Measurements from ENCODE around the gene EDC4. TPM values are rescaled to one million over a fixed set of nuclear protein-coding genes. Genes with fewer than 3 reads are reported as not detected.
"Not testable (repeated sequence)": the region's sequence is repeated elsewhere in the genome, so short reads cannot be mapped to it uniquely, and the experiment has no call there.

Gene EDC4
- total RNA-seq, 1 donor from 2014 or later, result 43.8 TPM

- intact Hi-C loops (cut with DNase I), result loop anchor here (2.0 kb wide), 1 partner anchor 16 kb away; no protein-coding TSS in a partner anchor
- peak; percentile 98 for DNase-seq (ENCODE audit: low spot score)
Measured at GRCh38 chr16:67846320-67847063, 26.4 kb upstream of the EDC4 start, which contains the start of gene NUTF2. TSS of gene NUTF2 (plus strand) at chr16:67846933. CDS start at chr16:67865131, 18,198 bp downstream.

GRCh38 chr16:67847064-67847861, 25.6 kb upstream of the EDC4 start, which contains the start of gene CENPT:
TSS of gene CENPT (minus strand) at chr16:67847693. CDS start at chr16:67833859, 13,834 bp downstream.
- intact Hi-C loops (cut with DNase I), result loop anchor here (2.0 kb wide), 1 partner anchor 16 kb away; no protein-coding TSS in a partner anchor
- no peak for DNase-seq (ENCODE audit: low spot score)

DNA sequence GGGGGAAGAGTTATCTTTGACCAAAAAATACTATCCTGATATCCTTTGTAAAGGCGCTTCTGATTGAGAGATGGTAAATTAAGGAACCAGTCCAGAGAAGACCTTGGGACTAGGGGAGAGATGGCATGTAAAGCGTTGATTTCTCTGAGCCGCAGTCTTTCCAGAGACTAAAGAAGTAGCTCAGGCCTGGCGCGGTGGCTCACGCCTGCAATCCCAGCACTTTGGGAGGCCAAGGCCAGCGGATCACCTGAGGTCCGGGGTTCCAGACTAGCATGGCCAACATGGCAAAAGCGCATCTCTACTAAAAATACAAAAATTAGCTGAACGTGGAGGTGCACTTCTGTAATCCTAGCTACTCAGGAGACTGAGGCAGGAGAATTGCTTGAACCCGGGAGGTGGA, 24.7 kb upstream of the EDC4 start:
- intact Hi-C loops (cut with DNase I), result no loop called here
- DNase-seq (ENCODE audit: low spot score), result no peak

DNA sequence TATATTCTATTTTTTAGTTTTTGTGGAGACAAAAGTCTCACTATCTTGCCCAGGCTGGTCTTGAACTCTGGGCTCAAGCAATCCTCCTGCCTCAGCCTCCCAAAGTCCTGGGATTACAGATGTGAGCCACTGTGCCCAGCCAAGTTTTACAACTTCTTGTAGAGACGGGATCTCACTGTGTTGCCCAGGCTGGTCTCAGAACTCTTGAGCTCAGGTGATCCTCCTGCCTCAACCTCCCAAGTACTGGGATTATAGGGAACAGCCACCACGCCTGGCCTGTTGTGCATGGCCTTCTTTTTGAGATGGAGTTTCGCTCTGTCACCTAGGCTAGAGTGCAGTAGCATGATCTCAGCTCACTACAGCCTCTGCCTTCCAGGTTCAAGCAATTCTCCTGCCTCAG, 19.2 kb upstream of the EDC4 start:
- intact Hi-C loops (cut with DNase I), result no loop called here
- DNase-seq (ENCODE audit: low spot score), result no peak

DNA sequence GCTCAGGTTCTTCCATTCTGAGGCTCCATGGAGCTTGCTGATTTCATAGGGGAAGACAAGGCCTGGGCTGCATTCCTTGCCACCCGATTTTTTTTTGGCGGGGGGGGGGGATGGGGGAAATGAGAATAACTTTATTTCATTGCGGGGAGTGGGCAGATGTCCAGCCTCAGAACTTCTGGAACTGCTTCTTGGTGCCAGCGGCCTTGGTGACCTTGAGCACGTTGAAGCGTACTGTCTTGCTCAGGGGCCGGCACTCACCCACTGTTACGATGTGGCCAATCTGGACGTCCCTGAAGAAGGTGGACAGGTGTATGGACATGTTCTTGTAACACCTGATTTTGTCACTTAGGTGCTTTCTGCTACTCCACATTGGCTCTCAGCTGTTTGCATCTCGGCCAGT, 17.1 kb upstream of the EDC4 start:
- intact Hi-C loops (cut with DNase I), result no loop called here
- DNase-seq (ENCODE audit: low spot score), result no peak

GRCh38 chr16:67856927-67857546, 15.8 kb upstream of the EDC4 start:
- intact Hi-C loops (cut with DNase I), result no loop called here
- DNase-seq (ENCODE audit: low spot score), result no peak

- DNase-seq (ENCODE audit: low spot score), result peak; percentile 79
- intact Hi-C loops (cut with DNase I), result no loop called here
Measured at GRCh38 chr16:67857547-67858233, 15.2 kb upstream of the EDC4 start.

- no peak for DNase-seq (ENCODE audit: low spot score)
- intact Hi-C loops (cut with DNase I), result no loop called here
Measured at GRCh38 chr16:67858500-67858899, 14.4 kb upstream of the EDC4 start.

GRCh38 chr16:67860589-67861398, 12.1 kb upstream of the EDC4 start:
- no peak for DNase-seq (ENCODE audit: low spot score)
- intact Hi-C loops (cut with DNase I), result no loop called here

GRCh38 chr16:67861877-67862276, 11.0 kb upstream of the EDC4 start:
- intact Hi-C loops (cut with DNase I), result loop anchor here (2.0 kb wide), 1 partner anchor 15 kb away; the partner anchor contains the start of genes CENPT and NUTF2
- no peak for DNase-seq (ENCODE audit: low spot score)

GRCh38 chr16:67862623-67863583, 9.9 kb upstream of the EDC4 start:
- intact Hi-C loops (cut with DNase I), result loop anchor here (2.0 kb wide), 1 partner anchor 16 kb away; the partner anchor contains the start of genes CENPT and NUTF2
- peak; percentile 93 for DNase-seq (ENCODE audit: low spot score)

DNA sequence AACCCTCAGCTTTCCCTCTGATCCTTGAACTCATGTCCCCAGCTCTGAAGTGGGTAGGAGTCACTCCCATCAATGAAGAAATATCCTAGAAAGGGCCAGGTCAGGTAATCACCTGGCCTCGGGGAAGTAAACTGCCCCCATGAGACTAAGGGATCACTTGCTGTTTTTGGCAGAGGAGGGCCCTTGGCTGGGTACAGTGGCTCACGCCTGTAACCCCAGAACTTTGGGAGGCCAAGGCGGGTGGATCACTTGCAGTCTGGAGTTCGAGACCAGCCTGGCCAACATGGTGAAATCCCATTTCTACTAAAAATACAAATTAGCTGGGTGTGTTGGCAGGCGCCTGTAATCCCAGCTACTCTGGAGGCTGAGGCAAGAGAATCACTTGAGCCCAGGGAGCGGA, 8.8 kb upstream of the EDC4 start:
- intact Hi-C loops (cut with DNase I); DNase-seq (ENCODE audit: low spot score): not testable (repeated sequence)

GRCh38 chr16:67864594-67864993, 8.3 kb upstream of the EDC4 start:
- no peak for DNase-seq (ENCODE audit: low spot score)
- intact Hi-C loops (cut with DNase I), result no loop called here

DNA sequence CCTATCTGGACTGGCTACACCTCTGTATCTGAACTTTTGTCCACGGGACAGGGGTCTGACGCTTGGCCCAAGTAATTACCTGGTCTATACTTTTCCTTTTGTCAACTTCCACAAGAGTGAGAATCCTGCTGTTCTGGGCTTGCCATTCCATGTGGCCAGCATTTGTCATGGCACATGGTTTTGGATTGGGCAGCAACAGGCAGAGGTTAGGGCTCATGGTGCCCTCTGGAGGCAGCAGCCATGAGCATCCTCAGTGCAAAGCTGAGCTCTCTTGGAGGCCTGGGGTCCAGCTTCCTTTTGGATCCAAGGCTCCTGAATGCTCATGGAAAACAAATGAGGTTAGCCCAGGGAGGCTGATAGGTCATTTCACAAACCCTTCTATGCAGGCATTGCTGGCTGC, 7.5 kb upstream of the EDC4 start:
- no peak for DNase-seq (ENCODE audit: low spot score)
- intact Hi-C loops (cut with DNase I), result no loop called here

GRCh38 chr16:67868290-67868689, 4.6 kb upstream of the EDC4 start:
- intact Hi-C loops (cut with DNase I), result no loop called here
- no peak for DNase-seq (ENCODE audit: low spot score)

- intact Hi-C loops (cut with DNase I), result no loop called here
- no peak for DNase-seq (ENCODE audit: low spot score)
Measured at GRCh38 chr16:67869653-67870052, 3.2 kb upstream of the EDC4 start.

GRCh38 chr16:67871256-67871655, 1.6 kb upstream of the EDC4 start:
- intact Hi-C loops (cut with DNase I), result no loop called here
- no peak for DNase-seq (ENCODE audit: low spot score)
